ENCODE results near the gene FOXN4. TPM values are rescaled to one million over a fixed set of nuclear protein-coding genes. Genes with fewer than 3 reads are reported as not detected.

Gene FOXN4
- total RNA-seq, 1 experiment from 2014 or later = 0.37 TPM

DNA sequence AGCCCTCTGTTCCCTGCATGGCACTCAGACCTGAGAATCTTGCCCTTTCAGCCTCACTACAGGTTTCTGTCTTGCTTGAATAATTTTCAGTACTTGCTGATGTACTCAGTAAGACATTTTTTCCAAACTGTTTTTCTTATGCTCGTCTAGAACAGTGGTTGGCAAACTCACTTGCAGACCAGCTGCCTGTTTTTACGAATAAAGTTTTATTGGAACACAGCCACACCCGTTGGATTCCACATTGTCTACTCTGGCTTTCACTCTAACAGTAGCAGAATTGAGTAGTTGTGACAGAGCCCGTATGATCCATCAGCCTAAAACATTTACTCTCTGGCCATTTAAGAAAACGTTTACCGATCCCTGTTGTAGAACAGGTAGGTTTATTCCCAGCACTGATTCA lies 72.8 kb downstream of the FOXN4 start:
- TF ChIP-seq SP1 (CRISPR knock-in tag; conservative IDR thresholded peaks at IDR 0.05) (no peak), MYBL2 (CRISPR knock-in tag; IDR thresholded peaks at IDR 0.05) (no peak), IRF2 (CRISPR knock-in tag; IDR thresholded peaks at IDR 0.05; ENCODE audit: borderline replicate concordance, low read depth) (no peak), ZNF232 (CRISPR knock-in tag; IDR thresholded peaks at IDR 0.05) (no peak), ZNF671 (CRISPR knock-in tag; IDR thresholded peaks at IDR 0.05) (no peak), OVOL2 (CRISPR knock-in tag; IDR thresholded peaks at IDR 0.05; ENCODE audit: borderline replicate concordance) (no peak), GABPB1 (CRISPR knock-in tag; IDR thresholded peaks at IDR 0.05) (no peak), TEAD4 (CRISPR knock-in tag; IDR thresholded peaks at IDR 0.05) (no peak), TP53 (CRISPR knock-in tag; IDR thresholded peaks at IDR 0.05) (no peak), SMAD3 (CRISPR knock-in tag; IDR thresholded peaks at IDR 0.05; ENCODE audit: borderline replicate concordance) (no peak), JAZF1 (CRISPR knock-in tag; IDR thresholded peaks at IDR 0.05) (no peak), FOXP1 (CRISPR knock-in tag; IDR thresholded peaks at IDR 0.05; ENCODE audit: borderline replicate concordance) (no peak)
- TF ChIP-seq, protein P1, sequence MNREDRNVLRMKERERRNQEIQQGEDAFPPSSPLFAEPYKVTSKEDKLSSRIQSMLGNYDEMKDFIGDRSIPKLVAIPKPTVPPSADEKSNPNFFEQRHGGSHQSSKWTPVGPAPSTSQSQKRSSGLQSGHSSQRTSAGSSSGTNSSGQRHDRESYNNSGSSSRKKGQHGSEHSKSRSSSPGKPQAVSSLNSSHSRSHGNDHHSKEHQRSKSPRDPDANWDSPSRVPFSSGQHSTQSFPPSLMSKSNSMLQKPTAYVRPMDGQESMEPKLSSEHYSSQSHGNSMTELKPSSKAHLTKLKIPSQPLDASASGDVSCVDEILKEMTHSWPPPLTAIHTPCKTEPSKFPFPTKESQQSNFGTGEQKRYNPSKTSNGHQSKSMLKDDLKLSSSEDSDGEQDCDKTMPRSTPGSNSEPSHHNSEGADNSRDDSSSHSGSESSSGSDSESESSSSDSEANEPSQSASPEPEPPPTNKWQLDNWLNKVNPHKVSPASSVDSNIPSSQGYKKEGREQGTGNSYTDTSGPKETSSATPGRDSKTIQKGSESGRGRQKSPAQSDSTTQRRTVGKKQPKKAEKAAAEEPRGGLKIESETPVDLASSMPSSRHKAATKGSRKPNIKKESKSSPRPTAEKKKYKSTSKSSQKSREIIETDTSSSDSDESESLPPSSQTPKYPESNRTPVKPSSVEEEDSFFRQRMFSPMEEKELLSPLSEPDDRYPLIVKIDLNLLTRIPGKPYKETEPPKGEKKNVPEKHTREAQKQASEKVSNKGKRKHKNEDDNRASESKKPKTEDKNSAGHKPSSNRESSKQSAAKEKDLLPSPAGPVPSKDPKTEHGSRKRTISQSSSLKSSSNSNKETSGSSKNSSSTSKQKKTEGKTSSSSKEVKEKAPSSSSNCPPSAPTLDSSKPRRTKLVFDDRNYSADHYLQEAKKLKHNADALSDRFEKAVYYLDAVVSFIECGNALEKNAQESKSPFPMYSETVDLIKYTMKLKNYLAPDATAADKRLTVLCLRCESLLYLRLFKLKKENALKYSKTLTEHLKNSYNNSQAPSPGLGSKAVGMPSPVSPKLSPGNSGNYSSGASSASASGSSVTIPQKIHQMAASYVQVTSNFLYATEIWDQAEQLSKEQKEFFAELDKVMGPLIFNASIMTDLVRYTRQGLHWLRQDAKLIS (CRISPR knock-in tag; IDR thresholded peaks at IDR 0.05; ENCODE audit: borderline replicate concordance) = no peak
- TF ChIP-seq, protein P2, sequence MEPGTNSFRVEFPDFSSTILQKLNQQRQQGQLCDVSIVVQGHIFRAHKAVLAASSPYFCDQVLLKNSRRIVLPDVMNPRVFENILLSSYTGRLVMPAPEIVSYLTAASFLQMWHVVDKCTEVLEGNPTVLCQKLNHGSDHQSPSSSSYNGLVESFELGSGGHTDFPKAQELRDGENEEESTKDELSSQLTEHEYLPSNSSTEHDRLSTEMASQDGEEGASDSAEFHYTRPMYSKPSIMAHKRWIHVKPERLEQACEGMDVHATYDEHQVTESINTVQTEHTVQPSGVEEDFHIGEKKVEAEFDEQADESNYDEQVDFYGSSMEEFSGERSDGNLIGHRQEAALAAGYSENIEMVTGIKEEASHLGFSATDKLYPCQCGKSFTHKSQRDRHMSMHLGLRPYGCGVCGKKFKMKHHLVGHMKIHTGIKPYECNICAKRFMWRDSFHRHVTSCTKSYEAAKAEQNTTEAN (CRISPR knock-in tag; IDR thresholded peaks at IDR 0.05) = no peak
- TF ChIP-seq, protein P3, sequence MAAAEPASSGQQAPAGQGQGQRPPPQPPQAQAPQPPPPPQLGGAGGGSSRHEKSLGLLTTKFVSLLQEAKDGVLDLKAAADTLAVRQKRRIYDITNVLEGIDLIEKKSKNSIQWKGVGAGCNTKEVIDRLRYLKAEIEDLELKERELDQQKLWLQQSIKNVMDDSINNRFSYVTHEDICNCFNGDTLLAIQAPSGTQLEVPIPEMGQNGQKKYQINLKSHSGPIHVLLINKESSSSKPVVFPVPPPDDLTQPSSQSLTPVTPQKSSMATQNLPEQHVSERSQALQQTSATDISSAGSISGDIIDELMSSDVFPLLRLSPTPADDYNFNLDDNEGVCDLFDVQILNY (CRISPR knock-in tag; IDR thresholded peaks at IDR 0.05) = no peak
- ChIA-PET POLR2A (no interaction called here), CTCF (interaction anchor here (0.8 kb wide), 1 partner anchor 125 kb away, joined by 4 read pairs; no protein-coding TSS in a partner anchor)
- Mint-ChIP-seq H3K27me3 (ENCODE audit: low read depth) (no peaks in the 10 kb centered on the region), H3K9me3 (no peaks in the 10 kb centered on the region), H3K4me1 (no peaks in the 10 kb centered on the region), H3K4me3 (no peak overlapping the region), H3K36me3 (peaks cover 1% of the 10 kb centered on the region), H3K27ac (no peak overlapping the region)
- ATAC-seq (no peak), DNase-seq (ENCODE audit: low spot score) (no peak)

DNA sequence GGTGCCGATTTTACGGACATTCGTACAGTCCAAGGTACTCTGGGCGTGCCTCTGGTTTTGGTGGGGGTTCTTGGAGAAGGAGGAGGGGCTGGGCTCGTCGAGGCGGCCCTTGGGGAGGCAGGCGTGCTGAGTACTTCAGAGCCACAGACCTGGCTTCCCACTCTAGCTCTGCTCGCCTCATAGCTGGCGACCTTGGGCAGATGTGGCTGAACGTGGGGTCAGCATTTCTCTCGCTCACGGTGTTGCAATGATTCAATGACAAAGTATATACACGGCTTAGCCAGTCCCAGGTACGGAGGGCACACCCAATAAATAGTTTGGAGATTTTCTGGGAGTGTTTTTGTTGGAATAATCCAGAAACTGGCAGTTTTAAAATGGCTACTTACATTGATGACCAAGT lies 75.1 kb downstream of the FOXN4 start:
- ChIA-PET POLR2A (no interaction called here), CTCF (no interaction called here)
- Mint-ChIP-seq H3K9me3 (no peaks in the 10 kb centered on the region), H3K27ac (no peak overlapping the region; the same call in 1 of the 2 replicates), H3K27me3 (ENCODE audit: low read depth) (no peaks in the 10 kb centered on the region), H3K36me3 (no peaks in the 10 kb centered on the region; the same call in 1 of the 2 replicates), H3K4me3 (no peak overlapping the region), H3K4me1 (no peaks in the 10 kb centered on the region)
- ATAC-seq (no peak), DNase-seq (ENCODE audit: low spot score) (no peak)
- TF ChIP-seq, protein P4, sequence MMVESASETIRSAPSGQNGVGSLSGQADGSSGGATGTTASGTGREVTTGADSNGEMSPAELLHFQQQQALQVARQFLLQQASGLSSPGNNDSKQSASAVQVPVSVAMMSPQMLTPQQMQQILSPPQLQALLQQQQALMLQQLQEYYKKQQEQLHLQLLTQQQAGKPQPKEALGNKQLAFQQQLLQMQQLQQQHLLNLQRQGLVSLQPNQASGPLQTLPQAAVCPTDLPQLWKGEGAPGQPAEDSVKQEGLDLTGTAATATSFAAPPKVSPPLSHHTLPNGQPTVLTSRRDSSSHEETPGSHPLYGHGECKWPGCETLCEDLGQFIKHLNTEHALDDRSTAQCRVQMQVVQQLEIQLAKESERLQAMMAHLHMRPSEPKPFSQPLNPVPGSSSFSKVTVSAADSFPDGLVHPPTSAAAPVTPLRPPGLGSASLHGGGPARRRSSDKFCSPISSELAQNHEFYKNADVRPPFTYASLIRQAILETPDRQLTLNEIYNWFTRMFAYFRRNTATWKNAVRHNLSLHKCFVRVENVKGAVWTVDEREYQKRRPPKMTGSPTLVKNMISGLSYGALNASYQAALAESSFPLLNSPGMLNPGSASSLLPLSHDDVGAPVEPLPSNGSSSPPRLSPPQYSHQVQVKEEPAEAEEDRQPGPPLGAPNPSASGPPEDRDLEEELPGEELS (CRISPR knock-in tag; IDR thresholded peaks at IDR 0.05) = no peak
- TF ChIP-seq SP1 (CRISPR knock-in tag; conservative IDR thresholded peaks at IDR 0.05) (no peak), CREB1 (CRISPR knock-in tag; IDR thresholded peaks at IDR 0.05) (no peak), GABPB1 (CRISPR knock-in tag; IDR thresholded peaks at IDR 0.05) (no peak), KAT7 (CRISPR knock-in tag; IDR thresholded peaks at IDR 0.05; ENCODE audit: borderline replicate concordance) (no peak)
- TF ChIP-seq, protein P5, sequence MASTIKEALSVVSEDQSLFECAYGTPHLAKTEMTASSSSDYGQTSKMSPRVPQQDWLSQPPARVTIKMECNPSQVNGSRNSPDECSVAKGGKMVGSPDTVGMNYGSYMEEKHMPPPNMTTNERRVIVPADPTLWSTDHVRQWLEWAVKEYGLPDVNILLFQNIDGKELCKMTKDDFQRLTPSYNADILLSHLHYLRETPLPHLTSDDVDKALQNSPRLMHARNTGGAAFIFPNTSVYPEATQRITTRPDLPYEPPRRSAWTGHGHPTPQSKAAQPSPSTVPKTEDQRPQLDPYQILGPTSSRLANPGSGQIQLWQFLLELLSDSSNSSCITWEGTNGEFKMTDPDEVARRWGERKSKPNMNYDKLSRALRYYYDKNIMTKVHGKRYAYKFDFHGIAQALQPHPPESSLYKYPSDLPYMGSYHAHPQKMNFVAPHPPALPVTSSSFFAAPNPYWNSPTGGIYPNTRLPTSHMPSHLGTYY (CRISPR knock-in tag; IDR thresholded peaks at IDR 0.05) = no peak
- TF ChIP-seq, protein P6, sequence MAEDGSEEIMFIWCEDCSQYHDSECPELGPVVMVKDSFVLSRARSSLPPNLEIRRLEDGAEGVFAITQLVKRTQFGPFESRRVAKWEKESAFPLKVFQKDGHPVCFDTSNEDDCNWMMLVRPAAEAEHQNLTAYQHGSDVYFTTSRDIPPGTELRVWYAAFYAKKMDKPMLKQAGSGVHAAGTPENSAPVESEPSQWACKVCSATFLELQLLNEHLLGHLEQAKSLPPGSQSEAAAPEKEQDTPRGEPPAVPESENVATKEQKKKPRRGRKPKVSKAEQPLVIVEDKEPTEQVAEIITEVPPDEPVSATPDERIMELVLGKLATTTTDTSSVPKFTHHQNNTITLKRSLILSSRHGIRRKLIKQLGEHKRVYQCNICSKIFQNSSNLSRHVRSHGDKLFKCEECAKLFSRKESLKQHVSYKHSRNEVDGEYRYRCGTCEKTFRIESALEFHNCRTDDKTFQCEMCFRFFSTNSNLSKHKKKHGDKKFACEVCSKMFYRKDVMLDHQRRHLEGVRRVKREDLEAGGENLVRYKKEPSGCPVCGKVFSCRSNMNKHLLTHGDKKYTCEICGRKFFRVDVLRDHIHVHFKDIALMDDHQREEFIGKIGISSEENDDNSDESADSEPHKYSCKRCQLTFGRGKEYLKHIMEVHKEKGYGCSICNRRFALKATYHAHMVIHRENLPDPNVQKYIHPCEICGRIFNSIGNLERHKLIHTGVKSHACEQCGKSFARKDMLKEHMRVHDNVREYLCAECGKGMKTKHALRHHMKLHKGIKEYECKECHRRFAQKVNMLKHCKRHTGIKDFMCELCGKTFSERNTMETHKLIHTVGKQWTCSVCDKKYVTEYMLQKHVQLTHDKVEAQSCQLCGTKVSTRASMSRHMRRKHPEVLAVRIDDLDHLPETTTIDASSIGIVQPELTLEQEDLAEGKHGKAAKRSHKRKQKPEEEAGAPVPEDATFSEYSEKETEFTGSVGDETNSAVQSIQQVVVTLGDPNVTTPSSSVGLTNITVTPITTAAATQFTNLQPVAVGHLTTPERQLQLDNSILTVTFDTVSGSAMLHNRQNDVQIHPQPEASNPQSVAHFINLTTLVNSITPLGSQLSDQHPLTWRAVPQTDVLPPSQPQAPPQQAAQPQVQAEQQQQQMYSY (CRISPR knock-in tag; IDR thresholded peaks at IDR 0.05) = no peak

All from WTC11 (cell line).